GM21619 (cell line): Measurements from ENCODE around the gene ABHD2.
"Not testable (repeated sequence)": the region's sequence is repeated elsewhere in the genome, so short reads cannot be mapped to it uniquely, and the experiment has no call there.

Source experiments
- ATAC-seq: cut with Tn5 transposase; IDR thresholded peaks from one replicate; pipeline ENCODE4 v1.9.1; 2021; ENCODE audit not compliant: unreplicated experiment

Gene ABHD2

GRCh38 chr15:89075101-89075640 lies 13.1 kb upstream of the ABHD2 start:
- no peak for ATAC-seq

DNA sequence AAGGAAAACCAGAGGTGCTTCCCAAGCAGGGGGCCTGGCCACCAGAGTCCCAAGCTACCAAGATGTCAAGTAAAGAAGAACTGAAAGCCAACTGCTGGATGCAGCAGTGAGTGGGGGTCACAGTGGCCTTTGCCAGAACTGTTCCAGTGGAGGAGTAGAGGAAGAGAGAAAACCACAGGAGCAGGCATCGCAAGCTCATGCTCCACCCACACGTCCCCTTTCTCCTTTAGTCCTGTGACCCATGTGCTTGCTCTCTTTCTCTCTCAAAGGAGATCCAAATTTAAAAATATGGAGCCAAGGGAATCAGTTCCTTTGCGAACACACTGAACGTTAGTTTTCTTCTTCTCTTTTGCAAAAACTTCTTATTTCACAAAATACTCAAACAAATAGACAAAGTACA lies 12.4 kb upstream of the ABHD2 start:
- no peak for ATAC-seq

DNA sequence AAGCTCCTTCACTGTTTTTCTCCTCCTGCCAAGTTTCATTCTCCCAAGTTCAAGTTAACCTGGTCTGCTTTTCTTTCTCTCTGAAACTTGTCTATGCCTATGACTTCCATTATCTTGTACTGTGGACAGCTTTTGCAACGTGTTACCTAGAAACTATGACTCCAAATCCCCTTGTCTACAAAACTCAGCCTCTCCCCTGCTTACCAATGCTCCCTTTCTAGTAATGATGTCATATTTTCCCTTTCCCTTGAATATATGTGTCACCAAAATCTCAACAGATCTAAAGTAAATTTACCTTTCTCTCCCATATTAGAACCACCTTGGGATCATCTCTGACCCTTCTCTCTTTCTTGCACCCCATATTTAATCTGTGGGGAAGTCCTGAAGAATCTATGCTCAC lies 10.5 kb upstream of the ABHD2 start:
- no peak for ATAC-seq

DNA sequence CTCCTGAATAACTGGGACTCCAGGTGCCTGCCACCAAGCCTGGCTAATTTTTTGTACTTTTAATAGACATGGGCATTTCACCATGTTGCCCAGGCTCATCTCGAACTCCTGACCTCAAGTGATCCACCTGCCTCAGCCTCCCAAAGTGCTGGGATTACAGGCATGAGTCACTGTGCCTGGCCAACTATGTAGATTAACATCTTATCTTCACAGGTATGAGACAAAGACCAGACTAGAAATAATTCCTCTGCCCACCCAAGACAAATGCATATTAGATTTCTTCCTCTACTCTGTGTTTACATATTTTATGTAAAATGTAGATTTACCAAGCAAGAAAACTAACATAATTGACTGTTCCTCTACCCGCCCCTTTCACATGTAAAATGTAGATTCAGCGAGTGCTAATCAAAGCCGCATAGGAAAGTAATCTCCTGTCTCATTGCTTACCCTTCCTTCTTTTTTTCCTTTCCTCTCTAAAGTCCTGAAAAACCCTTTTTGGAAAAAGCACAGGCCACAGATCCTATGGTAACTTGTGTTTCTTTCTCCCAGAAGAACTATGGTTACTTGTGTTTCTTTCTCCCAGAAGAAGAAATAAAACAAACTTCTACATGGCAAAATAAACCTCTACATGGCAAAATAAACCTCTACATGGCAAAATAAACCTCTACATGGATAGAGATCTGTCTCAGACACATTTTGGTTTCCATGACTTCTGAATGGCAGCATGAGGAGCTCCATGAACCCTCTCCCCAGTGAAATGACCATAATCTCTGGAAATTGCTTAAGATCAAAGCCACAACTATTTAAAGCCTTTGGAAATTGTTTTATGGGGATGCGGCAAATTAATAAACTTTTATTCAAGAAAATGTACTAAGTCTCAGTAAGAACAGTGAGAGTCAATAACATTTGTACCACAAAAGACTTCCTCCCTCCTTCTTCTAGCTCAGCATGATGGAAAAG lies 9.1 kb upstream of the ABHD2 start:
- no peak for ATAC-seq

DNA sequence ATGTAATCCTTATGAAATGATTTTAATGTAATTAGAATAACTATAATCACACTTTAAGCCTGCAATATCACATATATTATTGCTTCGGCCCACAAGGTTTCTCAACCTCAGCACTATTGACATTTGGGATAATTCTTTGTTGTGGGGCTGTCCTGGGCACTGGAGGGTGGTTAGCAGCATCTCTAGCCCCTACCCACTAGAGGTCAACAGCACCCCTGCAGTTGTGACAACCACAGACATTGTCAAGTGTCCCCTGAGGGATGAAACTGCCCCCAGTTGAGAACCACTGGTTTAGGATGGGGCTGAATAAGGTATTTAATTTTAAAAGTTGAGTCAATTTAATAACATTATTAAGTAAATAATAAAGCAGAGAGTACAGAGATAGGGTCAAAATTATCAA lies 6.4 kb upstream of the ABHD2 start:
- no peak for ATAC-seq

- no peak for ATAC-seq
These were observed 5.0 kb upstream of the ABHD2 start for GRCh38 chr15:89083246-89083645.

GRCh38 chr15:89085289-89085926 lies 2.8 kb upstream of the ABHD2 start:
- no peak for ATAC-seq

DNA sequence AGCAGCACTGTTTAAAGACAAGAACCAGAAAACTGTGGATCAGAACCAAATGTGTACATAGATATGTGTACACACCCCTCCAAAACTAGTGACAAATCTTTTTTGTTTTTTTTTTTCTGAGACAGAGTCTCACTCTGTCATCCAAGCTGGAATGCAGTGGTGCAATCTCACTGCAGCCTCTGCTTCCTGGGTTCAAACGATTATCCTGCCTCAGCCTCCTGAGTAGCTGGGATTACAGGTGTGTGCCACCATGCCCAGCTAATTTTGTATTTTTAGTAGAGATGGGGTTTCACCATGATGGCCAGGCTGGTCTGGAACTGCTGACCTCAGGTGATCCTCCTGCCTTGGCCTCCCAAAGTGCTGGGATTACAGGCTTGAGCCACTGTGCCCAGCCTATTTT lies 2.3 kb upstream of the ABHD2 start:
- ATAC-seq = not testable (repeated sequence)

DNA sequence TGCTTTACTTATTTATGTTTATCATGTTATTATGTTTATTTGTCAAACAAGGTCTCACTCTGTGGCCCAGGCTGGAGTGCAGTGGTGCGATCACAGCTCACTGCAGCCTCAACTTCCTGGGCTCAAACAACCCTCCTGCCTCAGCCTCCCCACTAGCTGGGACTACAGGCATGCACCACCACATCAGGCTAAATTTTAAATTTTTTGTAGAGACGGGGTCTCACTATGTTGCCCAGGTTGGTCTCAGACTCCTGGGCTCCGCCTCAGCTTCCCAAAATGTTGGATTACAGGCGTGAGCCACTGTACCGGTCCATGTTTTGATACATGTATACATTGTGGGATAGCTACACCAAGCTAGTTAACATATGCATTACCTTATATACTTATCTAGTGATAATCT lies 1.9 kb upstream of the ABHD2 start:
- ATAC-seq = not testable (repeated sequence)

DNA sequence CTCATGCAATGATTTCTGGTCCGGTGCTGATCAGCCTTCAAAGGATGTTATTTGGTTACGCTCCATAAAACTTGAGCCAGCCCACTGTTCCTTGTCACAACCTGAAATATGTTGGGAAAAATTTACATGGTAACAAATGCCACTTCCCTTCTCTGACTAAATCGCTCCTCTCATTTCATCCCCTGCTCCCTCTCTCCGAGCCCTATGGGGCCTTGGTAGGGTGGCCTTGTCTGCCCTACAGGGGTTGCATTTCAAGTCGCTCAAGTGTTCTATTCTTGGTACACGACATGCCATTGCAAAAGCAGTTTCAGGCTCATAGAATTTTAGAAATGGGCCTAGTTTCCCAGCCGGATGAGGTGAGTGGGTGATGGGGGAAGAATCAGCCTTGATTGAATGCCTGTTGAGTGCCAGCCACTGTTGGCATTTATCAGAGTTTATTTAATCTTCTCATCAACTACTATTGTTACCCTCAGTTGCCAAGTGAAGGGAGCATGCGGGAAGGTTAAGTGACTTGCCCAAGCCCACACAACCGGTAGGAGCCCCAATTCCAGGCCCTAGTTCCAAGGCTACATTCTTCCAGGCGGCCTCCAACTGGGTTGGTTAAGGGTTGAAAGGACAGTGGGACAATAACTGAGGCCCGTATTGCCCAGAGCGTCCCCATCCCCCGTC lies 961 bp upstream of the ABHD2 start:
- no peak for ATAC-seq

- ATAC-seq = peak; percentile 1
These were observed 504 bp downstream of the ABHD2 start for GRCh38 chr15:89088605-89089315.

GRCh38 chr15:89089316-89090230 lies 1.3 kb downstream of the ABHD2 start:
- no peak for ATAC-seq

- no peak for ATAC-seq
These were observed 2.8 kb downstream of the ABHD2 start for GRCh38 chr15:89090791-89091626.

DNA sequence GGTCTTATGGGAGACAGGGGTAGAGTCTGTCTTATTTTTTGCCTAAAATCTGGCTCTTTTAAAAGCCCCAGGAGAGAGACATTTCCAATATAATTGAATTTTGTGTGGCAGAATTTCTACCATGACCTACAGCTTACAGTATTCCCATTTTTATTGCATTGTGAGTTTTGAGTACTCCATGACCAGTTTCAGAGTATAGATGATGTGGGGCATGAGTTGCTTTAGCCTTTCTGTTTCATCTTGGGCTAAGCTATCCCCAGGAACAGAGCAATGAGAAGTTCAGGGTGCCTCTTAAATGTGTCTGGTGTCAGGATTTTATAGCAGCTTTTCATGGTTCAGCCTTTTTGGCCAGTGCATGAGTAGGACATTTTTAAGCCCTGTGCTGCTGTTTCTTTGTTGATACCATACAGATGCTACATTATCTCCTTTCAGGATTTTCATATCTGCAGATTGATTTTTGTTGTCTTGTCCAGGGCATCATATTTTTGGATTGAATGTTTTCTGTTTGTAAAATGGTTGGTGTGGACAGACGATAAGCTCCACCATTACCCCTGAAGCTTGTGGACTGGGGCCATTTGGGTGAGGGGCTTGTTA lies 3.5 kb downstream of the ABHD2 start:
- ATAC-seq = no peak

DNA sequence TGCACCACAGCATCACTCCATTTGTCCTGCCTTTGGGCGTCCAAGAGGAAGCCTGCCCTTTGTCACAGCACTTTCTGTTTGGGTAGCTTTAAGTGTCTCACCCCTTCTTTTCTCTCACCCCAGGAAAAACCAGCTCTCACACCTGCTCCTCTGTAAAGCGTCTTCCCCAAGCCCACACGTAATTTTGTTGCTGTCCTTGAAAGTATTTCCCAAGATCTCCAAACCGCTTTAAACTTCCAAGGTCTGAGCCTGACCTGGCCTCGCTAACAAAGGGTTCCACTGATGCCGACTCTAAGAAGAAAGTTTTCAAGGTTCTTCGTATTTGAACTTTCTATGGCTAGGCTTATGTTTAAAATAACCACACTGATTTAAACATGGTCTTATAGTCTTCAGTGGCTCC lies 5.3 kb downstream of the ABHD2 start:
- ATAC-seq = no peak

- no peak for ATAC-seq
These were observed 6.8 kb downstream of the ABHD2 start for GRCh38 chr15:89095073-89095472.

DNA sequence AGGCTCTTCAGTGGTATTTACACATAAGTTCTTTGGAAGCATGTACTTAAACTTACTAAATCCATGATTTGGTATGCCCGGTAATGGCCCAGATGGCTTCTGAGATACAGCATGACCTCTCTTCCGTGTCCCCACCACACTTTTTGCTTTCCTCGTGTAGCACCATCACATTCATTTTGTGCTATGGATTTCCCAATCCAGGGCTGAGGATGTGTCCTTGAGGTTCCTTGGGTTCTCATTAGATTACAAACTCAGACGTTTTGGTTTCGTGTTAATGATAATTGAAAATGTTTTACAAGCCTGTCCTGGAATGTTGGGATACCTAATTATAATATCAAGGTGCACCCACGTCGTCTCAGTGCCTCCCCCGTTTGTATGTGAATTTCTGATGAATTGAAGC lies 7.3 kb downstream of the ABHD2 start:
- no peak for ATAC-seq

DNA sequence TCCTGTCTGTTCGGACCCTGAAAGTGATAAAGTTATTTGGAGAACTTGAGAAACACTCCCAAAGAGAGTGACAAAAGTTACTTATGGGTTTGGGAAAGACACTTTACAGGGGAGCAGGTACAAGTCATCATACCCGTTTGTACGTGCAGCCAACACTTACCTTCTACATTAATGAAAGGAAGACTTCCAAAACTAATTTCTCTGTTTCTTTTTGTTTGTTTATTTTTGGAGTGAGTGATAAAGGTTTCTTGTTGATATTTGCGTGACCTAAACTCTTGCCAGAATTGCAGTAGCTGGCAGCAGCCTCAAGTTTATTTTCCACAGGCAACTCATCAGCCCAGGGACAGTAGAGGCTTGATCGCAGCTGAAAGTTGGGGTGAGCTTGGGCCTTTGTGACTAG lies 8.4 kb downstream of the ABHD2 start:
- ATAC-seq = no peak

GRCh38 chr15:89097313-89097712 lies 9.1 kb downstream of the ABHD2 start:
- ATAC-seq = no peak
